ENCODE results near the gene JAKMIP1.

Gene JAKMIP1

GRCh38 chr4:6042293-6043063, 157.9 kb downstream of the JAKMIP1 start:
- no peak for TF ChIP-seq CTCF (IDR thresholded peaks at IDR 0.05)
- H3K36me3 Mint-ChIP-seq (ENCODE audit: low read depth): no peaks in the 10 kb centered on the region
- H3K27ac Mint-ChIP-seq: no peak overlapping the region
- peaks cover 47% of the 10 kb centered on the region for H3K27me3 Mint-ChIP-seq (ENCODE audit: low read depth, poor library complexity)
- no peaks in the 10 kb centered on the region for H3K4me1 Mint-ChIP-seq
- H3K4me3 Mint-ChIP-seq: no peak overlapping the region
- no peak for DNase-seq
- no peaks in the 10 kb centered on the region for H3K9me3 Mint-ChIP-seq

GRCh38 chr4:6041800-6042199, 158.5 kb downstream of the JAKMIP1 start:
- Mint-ChIP-seq H3K27ac (no peak overlapping the region), H3K9me3 (no peaks in the 10 kb centered on the region), H3K27me3 (ENCODE audit: low read depth, poor library complexity) (peaks cover 40% of the 10 kb centered on the region), H3K4me3 (no peak overlapping the region), H3K4me1 (no peaks in the 10 kb centered on the region), H3K36me3 (ENCODE audit: low read depth) (no peaks in the 10 kb centered on the region)
- no peak for DNase-seq
- no peak for TF ChIP-seq CTCF (IDR thresholded peaks at IDR 0.05)

GRCh38 chr4:6038711-6039110, 161.6 kb downstream of the JAKMIP1 start:
- peaks cover 38% of the 10 kb centered on the region for H3K27me3 Mint-ChIP-seq (ENCODE audit: low read depth, poor library complexity)
- H3K4me3 Mint-ChIP-seq: no peak overlapping the region
- H3K9me3 Mint-ChIP-seq: no peaks in the 10 kb centered on the region
- no peak for DNase-seq
- H3K4me1 Mint-ChIP-seq: no peaks in the 10 kb centered on the region
- H3K27ac Mint-ChIP-seq: no peak overlapping the region
- no peak for TF ChIP-seq CTCF (IDR thresholded peaks at IDR 0.05)
- H3K36me3 Mint-ChIP-seq (ENCODE audit: low read depth): no peaks in the 10 kb centered on the region

- peaks cover 10% of the 10 kb centered on the region for H3K4me1 Mint-ChIP-seq
- TF ChIP-seq CTCF (IDR thresholded peaks at IDR 0.05): no peak
- H3K36me3 Mint-ChIP-seq (ENCODE audit: low read depth): no peaks in the 10 kb centered on the region
- no peak overlapping the region for H3K27ac Mint-ChIP-seq
- H3K27me3 Mint-ChIP-seq (ENCODE audit: low read depth, poor library complexity): peaks cover 41% of the 10 kb centered on the region
- H3K9me3 Mint-ChIP-seq: no peaks in the 10 kb centered on the region
- no peak for DNase-seq
- no peak overlapping the region for H3K4me3 Mint-ChIP-seq
Observed at GRCh38 chr4:6035786-6036185, 164.6 kb downstream of the JAKMIP1 start.

GRCh38 chr4:6033381-6033780, 167.0 kb downstream of the JAKMIP1 start:
- H3K27ac Mint-ChIP-seq: no peak overlapping the region
- H3K36me3 Mint-ChIP-seq (ENCODE audit: low read depth): no peaks in the 10 kb centered on the region
- peaks cover 10% of the 10 kb centered on the region for H3K4me1 Mint-ChIP-seq
- H3K4me3 Mint-ChIP-seq: no peak overlapping the region
- H3K9me3 Mint-ChIP-seq: no peaks in the 10 kb centered on the region
- peaks cover 42% of the 10 kb centered on the region for H3K27me3 Mint-ChIP-seq (ENCODE audit: low read depth, poor library complexity)
- DNase-seq: no peak
- no peak for TF ChIP-seq CTCF (IDR thresholded peaks at IDR 0.05)
